CD4-positive, alpha-beta T cell treated with Interleukin-4 for 1 hour (primary cell): ENCODE results near the gene LRMDA.

ENCODE experiments used
- DNase-seq, 2 donors: peaks; one replicate each; pipeline ENCODE4 v3.0.0-alpha.2; 2020 to 2022

The LRMDA gene

DNA sequence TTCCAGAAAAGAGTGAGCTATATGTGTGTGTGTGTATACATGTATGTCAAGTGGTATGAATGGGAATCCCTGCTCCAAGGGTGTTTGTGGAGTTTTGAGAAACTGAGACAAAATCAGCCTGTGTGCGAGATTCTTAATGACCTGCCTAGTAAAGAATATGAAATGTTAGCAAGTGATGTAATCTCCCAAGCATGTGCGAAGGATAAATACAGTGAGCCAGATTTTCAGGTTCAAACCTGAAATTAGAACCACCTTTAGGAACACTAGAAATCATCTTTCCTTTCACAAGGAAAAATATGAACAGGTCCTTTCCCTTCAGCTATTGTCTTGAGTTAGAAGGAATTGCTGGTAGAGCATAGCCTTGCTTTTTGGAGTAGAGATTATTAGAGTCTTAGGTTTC lies 457.6 kb downstream of the LRMDA start:
- DNase-seq: no peak

DNA sequence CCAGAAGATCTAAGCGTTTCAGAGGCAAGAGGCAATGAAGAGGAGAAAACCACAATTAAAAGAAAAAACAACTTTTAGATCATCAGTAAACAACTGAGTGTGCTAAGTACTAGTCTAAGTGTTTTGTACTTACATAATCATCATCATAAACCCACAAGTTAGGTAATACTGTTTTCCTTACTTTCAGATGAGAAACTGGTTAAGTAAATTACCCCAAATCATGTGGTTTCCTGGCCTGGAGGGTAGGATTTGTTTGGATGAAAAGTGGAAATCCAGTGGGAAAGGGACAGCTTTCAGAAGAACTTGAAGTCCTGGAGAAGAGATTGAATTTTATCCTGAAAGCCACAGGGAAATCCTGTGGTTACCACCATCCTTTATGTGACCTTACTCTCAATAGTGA lies 463.3 kb downstream of the LRMDA start:
- DNase-seq: no peak

DNA sequence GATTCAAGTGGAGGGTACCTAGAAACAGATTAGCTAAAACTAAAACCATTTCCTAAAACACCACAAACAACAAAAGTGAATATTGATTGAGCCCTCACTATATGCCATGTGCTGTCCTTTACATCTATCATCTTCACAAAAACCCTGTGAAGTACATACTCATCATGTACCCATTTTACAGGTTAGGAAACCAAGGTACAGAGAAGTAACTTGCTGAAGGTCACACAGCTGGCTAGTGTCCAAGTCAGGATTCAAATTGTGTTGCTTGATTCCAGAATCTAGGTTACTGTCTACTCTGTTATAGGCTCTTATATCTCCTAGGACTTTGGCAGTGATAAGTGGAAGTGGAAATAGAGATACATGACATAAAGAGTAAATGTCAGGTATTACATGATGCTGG lies 463.8 kb downstream of the LRMDA start:
- DNase-seq: no peak

DNA sequence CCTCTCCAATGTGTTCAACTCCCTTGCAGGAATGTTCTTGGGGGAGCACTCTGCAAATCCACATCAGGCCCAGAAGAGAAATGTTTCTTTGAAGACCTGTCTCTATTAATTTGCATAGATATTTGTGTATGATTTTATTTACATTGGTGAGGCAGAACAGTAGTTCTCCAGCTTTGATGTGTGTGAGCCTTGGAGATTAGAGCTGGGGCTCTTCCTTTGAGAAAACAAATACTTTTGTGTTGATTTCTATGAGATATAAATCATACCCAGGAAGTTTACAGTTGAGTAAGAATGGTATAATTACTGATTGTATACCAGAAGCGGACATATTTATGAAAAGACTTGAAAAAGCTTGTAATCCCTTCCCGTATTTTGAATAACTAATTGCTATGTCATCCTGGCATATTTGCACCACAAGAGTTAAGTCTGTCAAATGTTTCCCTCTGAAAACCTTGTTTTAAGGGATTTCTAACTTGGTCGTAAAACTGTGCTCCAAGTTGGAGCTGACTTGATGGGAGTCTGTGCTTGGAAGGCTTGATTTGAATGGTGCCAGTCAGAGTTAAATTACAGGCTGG lies 468.5 kb downstream of the LRMDA start:
- no peak for DNase-seq

DNA sequence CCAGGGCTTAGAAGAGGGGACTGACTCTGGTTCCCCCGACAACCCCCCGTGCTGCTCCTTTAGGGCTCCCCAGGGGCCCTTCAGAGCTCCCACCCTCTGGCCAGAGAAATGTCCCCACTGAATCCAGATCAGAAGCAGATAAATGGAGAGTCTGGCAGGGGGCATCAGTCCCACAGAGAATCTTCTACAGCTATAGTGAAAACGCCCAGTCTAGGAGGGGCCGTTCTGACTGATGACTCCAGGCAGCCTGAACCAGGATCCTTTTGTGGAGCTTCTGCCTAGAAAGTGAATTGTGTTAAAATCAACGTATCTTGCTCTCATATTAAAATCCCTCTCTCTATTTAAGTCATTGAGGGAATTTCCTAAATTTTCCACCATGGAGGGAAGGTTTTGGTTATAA lies 471.4 kb downstream of the LRMDA start:
- DNase-seq: no peak

DNA sequence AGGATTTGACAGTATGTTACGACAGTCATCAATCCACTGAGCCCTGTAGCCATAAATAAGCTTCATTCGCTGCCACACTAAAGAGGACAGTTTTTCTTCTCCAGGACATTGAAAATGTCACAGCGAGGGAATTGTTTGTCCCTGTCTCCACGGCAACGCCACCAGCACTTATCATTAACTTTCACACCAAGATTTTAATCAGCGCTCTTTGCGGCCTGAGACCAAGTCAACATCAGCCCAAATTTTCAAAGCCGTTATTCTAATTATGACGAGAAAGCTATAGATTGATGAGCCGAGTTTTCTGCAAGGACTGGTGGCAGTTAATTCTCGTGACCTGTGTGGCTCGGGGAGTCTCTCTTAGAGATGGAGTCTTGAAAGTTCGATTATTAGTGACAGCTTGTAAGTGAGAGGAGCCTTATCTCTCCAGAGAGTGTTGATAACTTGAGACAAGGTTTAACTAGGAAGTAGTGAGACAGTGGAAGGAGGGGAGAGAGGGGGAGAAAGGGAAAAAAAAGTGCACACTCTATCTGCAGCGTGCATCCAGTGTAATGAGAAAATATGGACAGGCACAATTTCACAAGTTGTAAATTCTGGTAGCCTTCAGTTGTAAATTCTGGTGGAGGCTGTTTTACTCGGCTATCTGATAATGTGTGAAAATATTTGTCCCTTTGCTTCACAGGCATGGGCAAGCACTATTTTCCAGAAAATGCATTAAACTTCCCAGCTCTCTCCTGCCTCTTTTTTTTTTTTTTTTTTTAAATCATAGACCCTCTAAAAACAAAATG lies 473.3 kb downstream of the LRMDA start:
- DNase-seq: no peak

DNA sequence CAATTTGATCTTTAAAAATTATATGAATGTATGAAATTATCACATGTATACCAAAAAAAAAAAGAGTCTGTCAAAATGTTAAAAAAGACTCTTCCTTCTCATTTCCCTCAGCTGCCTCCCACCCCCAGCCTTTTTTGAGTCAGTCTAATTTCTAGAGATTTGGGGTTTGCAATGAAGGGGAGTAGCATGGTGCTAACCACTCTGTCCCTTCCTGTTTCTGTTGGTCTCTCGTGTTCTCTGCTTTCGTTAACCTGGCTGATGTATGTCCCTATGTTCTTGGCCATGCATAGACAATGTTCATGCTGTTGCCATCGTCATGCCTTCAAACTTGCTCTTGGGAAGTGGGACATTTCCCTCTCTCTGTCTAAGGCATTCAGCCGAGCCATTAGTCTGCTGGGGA lies 474.1 kb downstream of the LRMDA start:
- DNase-seq: no peak

DNA sequence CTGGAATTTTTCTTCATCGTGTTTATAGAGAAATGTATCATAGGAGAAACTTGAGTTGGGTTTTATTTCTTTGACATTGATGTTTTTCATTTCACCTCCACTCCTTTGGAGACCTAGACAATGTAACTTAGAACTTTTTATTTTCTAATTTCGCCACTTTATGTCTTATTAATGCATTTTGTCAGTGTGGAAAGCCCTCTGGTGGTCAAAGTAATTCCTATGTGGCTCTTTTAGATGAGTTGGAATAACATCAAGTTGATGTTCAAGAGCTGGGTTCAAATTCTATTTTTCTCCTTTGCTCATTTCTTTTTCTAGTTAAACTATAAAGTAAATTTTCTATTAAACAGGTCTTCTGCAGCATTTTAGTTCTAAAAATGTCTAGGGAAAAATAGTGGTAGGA lies 478.6 kb downstream of the LRMDA start:
- DNase-seq: no peak

DNA sequence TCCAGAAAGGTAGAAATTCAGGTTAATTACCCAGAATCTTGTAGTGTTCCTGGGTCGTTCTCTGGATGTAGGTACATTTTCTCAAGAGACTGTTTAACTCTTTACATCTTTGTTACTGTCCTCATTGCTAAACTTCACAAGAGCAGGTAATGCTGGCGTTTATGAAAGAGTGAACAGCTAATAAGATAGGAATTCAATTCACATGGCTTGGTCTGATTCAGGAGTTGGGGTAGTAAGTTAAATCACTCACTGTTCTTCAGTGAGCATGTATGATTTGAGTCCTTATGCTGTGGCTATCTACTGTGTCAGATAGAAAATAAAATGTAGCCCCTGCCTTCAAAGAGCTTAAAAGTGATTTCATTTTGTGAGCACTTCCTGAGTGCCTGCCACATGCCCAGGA lies 480.0 kb downstream of the LRMDA start:
- no peak for DNase-seq

DNA sequence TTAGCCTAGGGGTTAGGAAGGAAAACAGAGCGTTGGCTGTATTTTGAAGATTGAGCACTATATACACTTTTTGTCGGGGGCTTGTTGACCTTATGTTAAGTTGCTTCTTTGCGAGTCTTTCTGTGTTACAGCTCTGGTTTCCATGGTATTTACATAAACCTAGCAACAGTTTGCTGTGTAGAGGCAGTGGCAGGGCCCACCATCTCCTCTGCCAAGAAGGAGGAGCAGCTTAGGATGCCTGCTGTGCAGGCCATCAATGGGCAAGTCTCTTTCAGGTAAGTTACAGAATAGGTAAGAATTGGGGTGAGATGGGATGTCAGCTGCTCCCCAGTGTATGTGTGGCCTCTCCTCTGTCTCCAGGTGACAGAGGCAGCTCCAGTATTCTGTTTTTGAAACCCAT lies 485.5 kb downstream of the LRMDA start:
- no peak for DNase-seq

DNA sequence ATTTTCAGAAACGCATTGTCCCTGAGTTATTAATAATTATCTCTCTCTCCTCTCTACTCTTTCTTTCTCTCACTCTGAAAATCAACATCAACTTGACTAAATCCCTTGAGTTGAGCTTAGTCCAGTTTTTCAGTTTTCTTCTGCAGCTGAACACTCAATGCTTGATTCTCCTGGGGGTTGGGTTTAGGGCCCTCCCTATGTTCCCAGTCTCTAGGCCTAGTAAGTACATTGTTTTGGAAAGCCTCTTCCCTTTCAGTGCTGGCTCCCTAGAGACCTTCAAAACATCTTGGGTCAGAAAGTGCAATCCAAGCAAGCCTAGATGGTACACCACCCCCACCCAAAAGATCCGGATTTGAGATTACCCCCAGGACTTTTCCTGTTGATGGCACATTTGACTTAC lies 488.5 kb downstream of the LRMDA start:
- DNase-seq: no peak

DNA sequence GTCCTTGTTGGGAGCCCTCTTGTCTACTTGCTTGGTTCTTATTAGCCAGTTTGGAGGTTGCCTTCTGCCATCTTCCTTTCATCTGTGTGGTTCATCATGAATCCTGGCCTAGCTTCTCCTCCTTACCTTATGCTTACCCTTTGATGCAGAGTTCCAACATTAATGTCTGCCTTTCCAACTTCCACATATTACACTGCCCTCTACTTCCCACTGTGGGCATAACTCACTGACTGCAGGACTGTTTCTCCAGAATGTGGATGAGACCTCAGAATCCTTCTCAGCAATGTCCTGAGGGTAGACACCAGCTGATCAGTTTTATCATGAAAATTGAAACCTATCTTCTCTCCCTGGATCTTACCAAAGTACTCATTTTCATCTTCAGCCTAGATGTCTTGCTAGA lies 491.0 kb downstream of the LRMDA start:
- DNase-seq: no peak

DNA sequence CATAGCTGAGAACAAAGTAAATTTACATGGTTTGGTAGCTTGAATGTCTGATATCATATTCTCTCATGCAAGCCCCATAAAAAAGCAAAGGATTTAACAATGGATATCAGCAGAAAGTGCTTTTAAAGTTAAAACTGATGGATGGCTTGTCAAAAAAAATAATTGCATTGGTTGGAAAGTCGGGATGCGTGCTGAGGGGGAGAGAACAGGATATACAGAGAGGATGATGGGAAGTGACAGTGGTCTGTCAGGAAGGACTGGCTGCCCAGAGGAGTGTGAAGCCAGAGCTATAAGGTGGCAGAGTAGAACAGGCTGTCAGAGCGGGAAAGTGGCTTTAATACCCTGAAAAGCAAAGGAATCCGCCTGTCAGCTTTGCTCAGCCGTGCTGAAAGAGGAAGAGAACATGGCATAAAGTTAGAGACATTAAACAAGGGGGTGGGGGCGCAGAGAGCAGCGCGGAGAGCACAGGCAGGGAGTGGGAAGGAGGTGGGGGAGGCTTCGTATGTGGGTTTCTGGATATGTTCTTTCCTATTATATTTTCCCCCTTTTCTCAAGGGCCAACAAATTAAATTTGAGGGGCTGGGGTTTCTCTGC lies 493.0 kb downstream of the LRMDA start:
- no peak for DNase-seq

DNA sequence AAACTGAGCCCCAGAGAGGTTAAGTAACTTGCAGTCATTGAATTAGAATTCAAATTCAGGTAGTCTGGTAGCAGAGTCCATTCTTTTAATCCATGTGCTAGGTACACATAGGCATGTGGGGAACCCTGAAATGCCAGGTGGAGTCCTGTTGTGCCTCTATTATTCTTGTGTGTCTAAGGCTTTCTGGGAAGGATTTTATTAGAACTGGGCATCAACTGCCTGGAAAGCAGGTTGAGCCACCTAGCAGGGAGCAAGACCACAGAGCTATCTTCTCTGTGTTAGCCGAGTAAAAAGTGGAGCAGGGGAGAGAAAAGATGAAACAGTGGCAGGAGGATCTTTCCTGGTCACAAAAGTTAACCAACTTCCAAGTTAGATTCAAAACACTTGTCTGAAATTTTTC lies 494.6 kb downstream of the LRMDA start:
- DNase-seq: no peak

DNA sequence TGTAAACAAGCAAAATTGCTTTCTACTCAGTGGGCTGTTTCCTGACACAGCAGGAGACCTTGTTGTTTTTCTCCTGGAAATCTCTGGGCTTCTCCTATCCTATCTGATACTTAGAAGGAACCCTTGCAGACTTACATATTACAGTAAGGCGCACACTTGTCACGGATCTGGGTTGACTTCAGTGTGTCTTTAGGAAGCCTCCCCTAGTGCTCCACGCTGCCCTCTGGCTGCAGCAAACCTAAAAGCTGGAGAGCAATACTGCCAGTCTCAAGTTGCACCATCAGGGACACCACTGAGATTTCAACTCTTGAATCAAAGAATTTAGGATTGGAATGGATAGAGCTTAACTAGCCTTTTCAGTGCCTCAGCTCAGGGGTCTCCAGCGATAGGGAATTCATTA lies 495.3 kb downstream of the LRMDA start:
- DNase-seq: no peak

DNA sequence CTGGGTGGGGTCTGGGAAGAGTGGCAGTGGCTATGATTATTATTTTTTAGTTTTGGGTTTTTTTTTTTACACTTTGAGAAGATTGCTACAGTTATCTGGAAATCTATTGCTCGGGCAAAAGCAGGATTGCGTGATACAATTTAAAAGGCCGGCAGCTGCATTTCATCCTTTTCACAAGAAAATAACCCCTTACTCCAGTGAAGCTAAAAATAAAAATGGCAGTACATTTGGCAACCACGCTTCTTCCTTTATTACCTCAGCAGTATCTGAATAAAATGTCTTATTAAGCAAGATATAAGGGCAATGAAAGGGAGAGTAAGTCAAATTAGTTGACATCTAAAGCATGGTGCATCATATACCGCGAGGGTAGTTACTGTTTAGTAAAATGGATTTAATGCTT lies 496.8 kb downstream of the LRMDA start:
- no peak for DNase-seq

DNA sequence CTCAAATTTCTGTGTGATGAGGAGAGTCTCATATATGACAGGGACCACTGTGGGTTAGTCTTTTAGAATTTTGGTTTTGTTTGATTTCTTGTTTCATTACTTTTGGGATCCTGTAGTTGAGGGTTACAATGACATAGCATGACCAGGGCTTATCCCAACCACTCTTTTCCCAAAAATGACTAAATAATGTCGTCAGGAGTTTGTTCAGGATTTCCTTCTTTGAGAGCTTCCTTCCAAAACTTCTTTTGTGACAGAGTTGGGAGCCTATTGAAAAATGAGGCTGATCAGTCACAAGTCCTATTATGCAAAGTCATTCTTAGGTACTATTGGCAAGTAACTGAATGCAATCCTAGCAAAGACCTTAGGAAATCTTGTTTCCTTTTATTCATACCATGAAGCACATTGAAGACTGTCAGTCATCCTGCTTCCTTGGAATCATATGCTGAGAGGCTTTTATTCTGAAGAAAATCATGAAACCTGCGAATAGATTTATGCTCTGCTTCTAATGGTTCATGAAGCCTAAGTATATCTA lies 498.3 kb downstream of the LRMDA start:
- no peak for DNase-seq

DNA sequence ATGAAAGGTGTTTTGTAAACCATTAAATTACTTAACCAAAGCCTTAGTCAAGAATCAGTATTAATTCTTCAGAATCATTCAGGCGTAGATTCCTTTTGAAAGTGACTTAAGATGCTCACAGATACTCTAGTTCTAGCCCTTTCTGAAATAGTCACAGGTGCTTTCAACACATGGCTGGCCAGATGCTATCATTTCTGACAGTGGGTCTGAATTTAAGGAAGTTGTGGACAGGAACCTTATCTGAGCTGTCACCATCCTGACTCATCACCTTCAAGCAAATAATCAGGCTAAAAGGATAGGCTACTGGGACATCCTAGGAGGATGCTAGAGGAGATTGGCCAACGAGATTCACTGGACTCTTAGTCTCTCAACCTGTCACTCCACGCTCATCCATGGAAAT lies 501.5 kb downstream of the LRMDA start:
- DNase-seq: no peak

DNA sequence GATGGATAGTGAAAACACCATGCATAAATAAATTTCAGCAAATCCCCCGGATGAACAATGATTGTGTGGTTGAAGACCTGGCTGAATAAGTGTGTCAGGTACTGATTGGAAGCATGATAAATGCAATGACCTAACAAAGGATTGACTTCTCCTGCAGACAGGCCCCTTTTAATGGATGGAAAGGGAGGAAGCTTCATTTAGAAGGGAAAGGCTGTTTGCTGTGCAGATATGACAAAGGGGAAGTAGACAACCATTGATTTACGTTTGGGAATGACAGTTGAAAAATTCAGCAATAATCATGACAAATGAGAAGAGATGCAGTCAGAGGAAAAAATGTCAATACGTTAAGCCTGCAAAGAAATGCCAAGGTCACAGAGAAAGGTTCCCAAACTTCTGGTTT lies 503.8 kb downstream of the LRMDA start:
- no peak for DNase-seq

DNA sequence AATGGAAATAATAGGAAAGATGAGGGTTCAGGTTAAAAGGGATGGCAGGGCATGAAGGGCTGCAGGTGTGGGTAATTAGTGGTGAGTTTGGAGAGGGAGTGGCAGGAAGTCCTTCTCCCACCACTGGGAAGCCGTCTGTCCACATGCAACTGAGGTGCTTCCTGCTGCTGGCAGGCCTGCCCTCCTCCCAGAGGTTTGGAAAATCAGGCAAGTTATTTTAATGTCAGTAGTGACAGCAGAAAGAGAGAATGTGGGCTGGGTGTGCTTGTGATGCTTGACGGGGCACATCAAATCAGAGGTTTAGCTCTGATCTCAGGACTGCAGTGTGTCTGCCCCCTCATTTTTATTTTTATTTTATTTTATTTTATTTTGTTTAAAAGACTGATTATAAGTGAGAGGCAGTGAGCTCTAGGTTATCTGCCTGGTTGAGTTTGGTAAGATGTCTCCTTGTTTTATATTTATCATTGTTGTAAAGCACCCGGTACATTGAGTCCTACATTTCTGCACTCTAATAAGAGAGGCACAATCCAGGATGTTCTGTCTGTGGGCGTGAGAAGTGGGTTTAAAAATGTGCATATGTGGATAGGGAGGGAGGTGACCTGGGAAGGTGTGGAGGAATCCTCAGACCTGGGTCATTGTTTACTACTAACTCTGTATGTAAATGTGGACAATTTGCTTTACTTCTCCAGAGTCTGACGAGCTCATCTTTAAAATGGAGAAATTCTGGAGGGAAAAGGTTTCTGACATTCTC lies 504.4 kb downstream of the LRMDA start:
- no peak for DNase-seq

DNA sequence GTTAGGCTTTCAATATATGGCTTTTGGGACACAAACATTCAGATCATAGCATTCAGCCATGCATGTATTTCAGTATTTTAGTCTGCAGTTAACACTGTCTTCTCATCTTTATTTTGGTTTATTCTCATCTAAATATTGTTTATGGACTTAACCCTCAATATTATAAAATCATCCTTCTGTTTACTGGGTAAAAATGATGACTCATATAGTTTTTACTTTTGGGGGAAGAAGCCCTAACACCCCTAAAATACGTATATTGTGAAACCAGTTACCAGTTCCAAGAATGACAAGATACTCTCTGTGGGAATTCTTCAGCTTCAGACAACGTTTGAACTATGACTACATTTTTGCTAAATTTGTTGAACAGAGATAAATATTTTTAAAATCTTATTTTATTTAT lies 505.4 kb downstream of the LRMDA start:
- DNase-seq: no peak

DNA sequence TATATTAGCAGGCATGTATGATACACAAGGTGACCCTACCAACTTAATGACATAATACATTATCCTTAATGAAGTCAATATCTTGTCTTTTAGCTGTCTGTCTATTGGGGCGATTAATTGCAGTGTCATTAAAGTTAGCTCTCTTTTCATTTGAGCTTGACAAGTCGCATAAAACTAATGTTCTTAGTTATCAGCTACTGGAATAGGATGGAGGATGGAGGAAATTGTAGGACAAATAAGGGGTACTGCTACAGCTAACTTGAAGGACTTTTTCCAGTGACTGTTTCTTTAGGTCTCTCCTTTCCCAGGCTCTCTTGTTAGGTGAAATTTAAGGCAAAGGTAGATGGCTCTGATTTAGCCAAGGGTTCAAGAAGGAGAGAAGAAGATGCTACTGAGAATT lies 506.4 kb downstream of the LRMDA start:
- no peak for DNase-seq

DNA sequence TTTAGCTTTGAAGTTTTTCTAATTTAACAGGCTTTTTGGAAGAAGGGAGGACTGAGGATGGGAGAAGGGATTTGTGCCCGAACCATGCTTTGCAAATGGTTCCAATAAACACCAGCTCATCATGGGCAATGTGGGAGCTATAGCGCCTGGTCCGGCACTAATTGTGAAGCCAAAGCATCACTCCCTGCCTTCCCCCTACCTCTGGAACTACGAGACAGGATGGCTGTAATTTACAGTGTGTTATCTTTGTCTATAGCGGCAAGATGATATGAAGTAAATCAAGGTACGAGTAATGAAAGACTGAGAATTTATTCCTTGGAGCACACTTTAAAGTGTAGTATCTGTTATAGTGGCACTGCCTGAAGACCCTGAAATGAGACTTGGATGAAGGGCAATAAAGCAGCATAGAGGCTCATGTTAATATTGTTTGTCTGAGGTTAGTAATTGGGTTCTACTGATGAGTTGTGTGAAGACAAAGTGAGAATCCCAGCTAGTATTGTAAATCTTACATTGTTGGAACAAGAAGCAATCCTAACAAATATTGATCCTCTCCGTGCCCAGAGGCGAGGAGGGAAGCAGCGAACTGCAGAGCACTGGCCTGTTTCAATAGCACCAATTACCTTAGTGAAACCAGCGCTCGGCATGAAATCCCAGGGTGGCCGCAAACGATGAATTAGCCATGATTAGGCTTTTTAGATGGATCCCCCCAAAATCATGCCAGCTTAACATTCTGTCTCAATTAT lies 507.1 kb downstream of the LRMDA start:
- DNase-seq: no peak
